Left lung (tissue), 10 donors: Measurements from ENCODE around the gene CCDC154. TPM values are rescaled to one million over a fixed set of nuclear protein-coding genes. Genes with fewer than 3 reads are reported as not detected.

ENCODE experiments used
- ATAC-seq: fragments of 200-7000 bp; cut with Tn5 transposase; one replicate; pipeline ENCODE4 v1.9.1; 2020; ENCODE audit warnings: moderate library complexity
- DNase-seq, 4 donors: peaks; one replicate each; pipeline ENCODE4 v3.0.0-alpha.2; 2013 to 2020
- H3K27ac ChIP-seq, 2 donors: fragments of 200-600 bp; sonication (generic) in 1 of 2; one replicate each; pipeline versions ENCODE4 v1.5.0 to v1.8.0; 2020 to 2021
- H3K27me3 ChIP-seq, 2 donors: fragments of 200-600 bp; sonication (generic) in 1 of 2; one replicate each; pipeline versions ENCODE4 v1.5.0 to v1.8.0; 2020 to 2021
- H3K36me3 ChIP-seq, 2 donors: fragments of 200-600 bp; sonication (generic) in 1 of 2; one replicate each; pipeline versions ENCODE4 v1.5.0 to v1.8.0; 2020 to 2021
- H3K4me1 ChIP-seq, 2 donors: fragments of 200-600 bp; one replicate each; pipeline ENCODE4 v1.8.0; 2021
- H3K4me3 ChIP-seq, 2 donors: fragments of 200-600 bp; sonication (generic) in 1 of 2; one replicate each; pipeline versions ENCODE4 v1.5.0 to v1.8.0; 2020 to 2021; ENCODE audit warnings: mild to moderate bottlenecking in 1 of 2
- H3K9me3 ChIP-seq, 2 donors: fragments of 200-600 bp; sonication (generic) in 1 of 2; one replicate each; pipeline versions ENCODE4 v1.5.0 to v1.8.0; 2020 to 2021
- CTCF ChIP-seq, 2 donors: fragments of 200-600 bp; sonication (generic) in 1 of 2; IDR thresholded peaks; one replicate each; pipeline versions ENCODE4 v1.5.0 to v1.8.0; 2021; ENCODE audit warnings: antibody characterized with exemption in 2 of 2
- intact Hi-C, 2 donors: fragments of 100-400 bp; cut with DNase I; formaldehyde crosslinking; loops; one replicate each; pipeline versions ENCODE4 v1.11.2 to v1.14.2; 2022
- polyA plus RNA-seq, 6 donors: library from polyadenylated mRNA; unstranded; fragments of 120-200 nt; gene quantifications; one replicate each; pipeline ENCODE4 v1.2.1, GENCODE V29; 2013; ENCODE audit not compliant: insufficient read length in 6 of 6
- total RNA-seq, 2 donors: library from RNA; stranded (reverse); fragmentation: NEBNext Ultra II Directional; extraction: Animal tissue kit (Norgen Biotek cat#: 25700); gene quantifications; one replicate each; pipeline ENCODE4 v1.2.1, GENCODE V29; 2021
- donor health status: DM: no; HTN: yes; CAD: no.
- donor health status: DM: no; HTN: no; CAD: no.

Gene CCDC154
- total and polyA plus RNA-seq, 8 donors: 1.5 to 11.8 (median 7.1) TPM

DNA sequence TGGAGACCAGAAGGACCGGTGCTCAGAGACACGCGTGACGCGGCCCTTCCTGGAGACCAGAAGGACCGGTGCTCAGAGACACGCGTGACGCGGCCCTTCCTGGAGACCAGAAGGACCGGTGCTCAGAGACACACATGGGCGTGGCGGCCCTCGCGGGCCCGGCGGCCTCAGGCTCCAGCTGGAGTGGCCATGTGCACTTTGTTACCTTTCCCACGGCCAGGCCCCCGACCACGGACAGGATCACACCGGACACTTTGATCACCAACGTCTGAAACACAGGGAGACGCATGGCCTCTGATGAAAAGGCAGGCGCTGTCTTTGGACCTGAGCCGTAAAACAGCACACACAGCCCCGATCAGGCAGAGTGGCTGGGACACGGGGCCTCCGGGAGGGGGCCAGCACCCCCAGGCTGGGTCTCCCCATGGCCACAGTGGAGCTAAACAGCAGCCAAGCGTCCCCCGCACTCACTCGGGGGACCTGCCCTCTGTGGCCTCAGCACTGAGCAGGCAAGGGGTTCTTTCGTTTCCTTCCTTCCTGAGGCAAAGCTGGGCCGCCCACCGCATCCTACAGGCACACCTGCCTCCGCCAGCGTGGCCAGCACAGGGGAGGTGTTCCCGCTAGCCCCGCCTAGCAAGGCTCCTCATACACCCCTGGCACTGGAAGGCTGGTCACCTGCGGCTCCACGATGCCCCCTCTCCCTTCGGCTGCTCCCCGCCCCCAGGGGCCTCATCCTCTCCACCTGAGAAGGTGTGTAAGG lies 13.3 kb upstream of the CCDC154 start:
- ATAC-seq: no peak
- intact Hi-C loops: no loop called here
- Histone ChIP-seq H3K9me3 (no peaks in the 10 kb centered on the region), H3K36me3 (peaks cover 0 to 92% of the 10 kb centered on the region in 2 donors), H3K27me3 (no peaks in the 10 kb centered on the region), H3K27ac (no peak overlapping the region), H3K4me1 (no peaks in the 10 kb centered on the region), H3K4me3 (no peak overlapping the region)
- no peak for TF ChIP-seq CTCF (IDR thresholded peaks at IDR 0.05)
- no peak for DNase-seq

GRCh38 chr16:1456951-1457350 lies 12.6 kb upstream of the CCDC154 start:
- ATAC-seq (no peak), DNase-seq (no peak)
- no peaks in the 10 kb centered on the region for H3K27me3 ChIP-seq
- no peak overlapping the region for H3K4me3 ChIP-seq
- no peak overlapping the region for H3K27ac ChIP-seq
- TF ChIP-seq CTCF (IDR thresholded peaks at IDR 0.05): no peak
- no peaks in the 10 kb centered on the region for H3K9me3 ChIP-seq
- H3K4me1 ChIP-seq: no peaks in the 10 kb centered on the region
- intact Hi-C loops: no loop called here
- H3K36me3 ChIP-seq: peaks cover 0 to 94% of the 10 kb centered on the region in 2 donors

- no peak overlapping the region for H3K27ac ChIP-seq
- H3K36me3 ChIP-seq: peaks cover 0 to 94% of the 10 kb centered on the region in 2 donors
- H3K4me1 ChIP-seq: no peaks in the 10 kb centered on the region
- H3K9me3 ChIP-seq: no peaks in the 10 kb centered on the region
- no peak for ATAC-seq
- H3K4me3 ChIP-seq: no peak overlapping the region
- no peak for TF ChIP-seq CTCF (IDR thresholded peaks at IDR 0.05)
- DNase-seq: no peak
- intact Hi-C loops: no loop called here
- H3K27me3 ChIP-seq: no peaks in the 10 kb centered on the region
Observed at GRCh38 chr16:1455190-1456171, 11.1 kb upstream of the CCDC154 start.

DNA sequence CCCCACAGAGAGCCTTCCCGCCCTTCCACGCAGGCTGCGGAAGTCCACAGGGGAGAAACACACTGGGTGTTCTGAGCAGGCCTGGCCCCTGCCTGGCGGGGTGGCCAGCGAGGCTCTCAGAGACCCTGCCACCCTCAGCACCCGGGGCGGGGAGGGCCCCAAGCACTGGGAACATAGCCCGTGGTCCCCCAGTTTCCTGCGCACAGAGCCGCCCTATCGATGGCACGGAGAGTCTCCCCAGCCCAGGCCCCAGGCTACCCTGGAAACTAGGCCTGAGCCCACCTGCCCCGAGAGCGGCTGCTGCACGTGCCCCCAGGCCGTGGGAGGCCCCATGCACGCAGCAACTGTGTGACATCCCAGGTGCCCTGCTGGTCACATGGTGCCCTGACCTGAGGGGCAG lies 10.2 kb upstream of the CCDC154 start:
- H3K27ac ChIP-seq: no peak overlapping the region
- H3K4me3 ChIP-seq: no peak overlapping the region
- no peak for TF ChIP-seq CTCF (IDR thresholded peaks at IDR 0.05)
- no peaks in the 10 kb centered on the region for H3K9me3 ChIP-seq
- H3K27me3 ChIP-seq: no peaks in the 10 kb centered on the region
- intact Hi-C loops: no loop called here
- DNase-seq: no peak
- no peak for ATAC-seq
- H3K36me3 ChIP-seq: peaks cover 0 to 95% of the 10 kb centered on the region in 2 donors
- H3K4me1 ChIP-seq: no peaks in the 10 kb centered on the region

DNA sequence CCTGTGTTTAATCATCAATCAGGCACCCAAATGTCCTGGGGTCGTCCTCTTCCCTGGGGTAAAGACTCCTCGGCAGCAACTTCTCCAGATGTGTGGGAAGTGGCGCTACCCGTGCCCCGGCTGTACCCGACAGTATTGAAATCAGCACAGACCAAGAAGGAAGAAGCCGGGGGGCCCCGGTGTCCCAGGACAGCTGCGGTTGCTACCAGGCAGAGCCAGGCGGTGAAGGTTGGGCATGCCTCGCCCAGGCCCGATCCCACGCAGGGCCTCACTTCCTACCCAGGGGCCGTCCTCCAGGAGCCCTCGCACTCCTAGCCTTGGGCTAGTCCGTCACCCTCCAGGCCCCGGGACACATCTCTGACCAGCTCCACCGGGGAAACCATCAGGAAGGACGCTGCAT lies 9.0 kb upstream of the CCDC154 start:
- DNase-seq (no peak), ATAC-seq (no peak)
- intact Hi-C loops: no loop called here
- no peaks in the 10 kb centered on the region for H3K4me1 ChIP-seq
- no peaks in the 10 kb centered on the region for H3K9me3 ChIP-seq
- H3K36me3 ChIP-seq: peaks cover 0 to 100% of the 10 kb centered on the region in 2 donors
- H3K27me3 ChIP-seq: no peaks in the 10 kb centered on the region
- TF ChIP-seq CTCF (IDR thresholded peaks at IDR 0.05): no peak
- no peak overlapping the region for H3K4me3 ChIP-seq
- H3K27ac ChIP-seq: no peak overlapping the region
